HG03520 (cell line): ENCODE measurements around the gene NRP2.

ENCODE experiments used
- ATAC-seq: cut with Tn5 transposase; IDR thresholded peaks from one replicate; pipeline ENCODE4 v1.9.1; 2021; ENCODE audit warnings: mild to moderate bottlenecking, moderate library complexity; ENCODE audit not compliant: unreplicated experiment

The NRP2 gene

GRCh38 chr2:205728366-205728765 is 46.1 kb downstream of the NRP2 start:
- ATAC-seq, result no peak

GRCh38 chr2:205730191-205730590 is 47.9 kb downstream of the NRP2 start:
- ATAC-seq, result no peak

GRCh38 chr2:205730701-205731582 is 48.6 kb downstream of the NRP2 start:
- ATAC-seq, result no peak

- no peak for ATAC-seq
Observed at GRCh38 chr2:205731583-205731981, 49.3 kb downstream of the NRP2 start.

- ATAC-seq, result no peak
Observed at GRCh38 chr2:205732314-205732713, 50.0 kb downstream of the NRP2 start.

- ATAC-seq, result no peak
Observed at GRCh38 chr2:205733082-205733481, 50.8 kb downstream of the NRP2 start.

- no peak for ATAC-seq
Observed at GRCh38 chr2:205733648-205734047, 51.3 kb downstream of the NRP2 start.

- ATAC-seq, result no peak
Observed at GRCh38 chr2:205734436-205735037, 52.2 kb downstream of the NRP2 start.

- no peak for ATAC-seq
Observed at GRCh38 chr2:205738117-205738968, 56.0 kb downstream of the NRP2 start.

- no peak for ATAC-seq
Observed at GRCh38 chr2:205739620-205740019, 57.3 kb downstream of the NRP2 start.

- ATAC-seq, result no peak
Observed at GRCh38 chr2:205740381-205740780, 58.1 kb downstream of the NRP2 start.

GRCh38 chr2:205741256-205741978 is 59.1 kb downstream of the NRP2 start:
- no peak for ATAC-seq

- ATAC-seq, result no peak
Observed at GRCh38 chr2:205743137-205743536, 60.8 kb downstream of the NRP2 start.

GRCh38 chr2:205744074-205744591 is 61.8 kb downstream of the NRP2 start:
- ATAC-seq, result no peak

GRCh38 chr2:205745661-205746419 is 63.5 kb downstream of the NRP2 start:
- no peak for ATAC-seq

- no peak for ATAC-seq
Observed at GRCh38 chr2:205746420-205746785, 64.1 kb downstream of the NRP2 start.

GRCh38 chr2:205747829-205748386 is 65.6 kb downstream of the NRP2 start:
- ATAC-seq, result no peak

- no peak for ATAC-seq
Observed at GRCh38 chr2:205748639-205749038, 66.3 kb downstream of the NRP2 start.

- no peak for ATAC-seq
Observed at GRCh38 chr2:205749078-205749477, 66.8 kb downstream of the NRP2 start.

GRCh38 chr2:205750797-205751196 is 68.5 kb downstream of the NRP2 start:
- ATAC-seq, result no peak
